Measurements from ENCODE around the gene USH2A.

USH2A gene

DNA sequence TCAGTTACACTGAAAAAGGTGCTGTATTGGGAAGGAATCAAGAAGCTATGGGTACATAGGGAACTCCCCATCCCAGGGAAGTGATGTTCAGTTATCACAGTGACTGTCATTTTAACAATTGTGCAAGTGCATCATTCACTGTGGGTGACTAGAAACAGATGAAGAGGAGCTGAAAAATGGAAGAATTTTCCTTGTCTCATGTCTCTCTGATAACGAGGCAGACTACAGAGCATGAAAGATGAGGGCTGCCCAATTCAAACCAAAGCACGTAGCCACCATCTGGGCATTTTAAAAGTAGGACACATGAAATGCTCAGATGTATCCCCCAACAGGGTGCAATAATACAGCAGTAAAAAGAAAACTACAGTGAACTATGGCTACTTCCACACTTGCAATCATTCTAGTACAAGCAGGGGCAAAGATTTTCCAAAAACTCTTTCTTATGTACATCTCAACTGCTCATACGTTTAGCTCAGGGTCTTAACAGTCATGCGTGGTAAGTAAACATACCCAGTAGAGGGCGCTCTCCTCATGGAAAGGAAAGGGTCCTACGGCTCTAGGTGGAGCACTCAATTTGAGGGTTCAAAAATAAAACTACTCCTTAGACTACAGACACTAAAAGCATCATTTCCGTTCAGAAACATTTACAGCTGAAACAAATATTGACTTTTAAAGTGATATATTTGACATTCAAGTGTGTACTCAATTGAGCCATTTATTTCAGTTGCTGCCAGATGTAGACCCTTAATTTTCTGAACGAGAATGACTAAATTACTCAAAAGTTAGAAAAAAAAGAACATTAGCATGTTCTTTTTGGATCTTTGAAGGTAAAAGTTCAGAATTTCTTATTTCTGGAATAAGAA lies 713.0 kb downstream of the USH2A start:
- DNase-seq (ENCODE audit: low read depth in 2 of 2): no peak

DNA sequence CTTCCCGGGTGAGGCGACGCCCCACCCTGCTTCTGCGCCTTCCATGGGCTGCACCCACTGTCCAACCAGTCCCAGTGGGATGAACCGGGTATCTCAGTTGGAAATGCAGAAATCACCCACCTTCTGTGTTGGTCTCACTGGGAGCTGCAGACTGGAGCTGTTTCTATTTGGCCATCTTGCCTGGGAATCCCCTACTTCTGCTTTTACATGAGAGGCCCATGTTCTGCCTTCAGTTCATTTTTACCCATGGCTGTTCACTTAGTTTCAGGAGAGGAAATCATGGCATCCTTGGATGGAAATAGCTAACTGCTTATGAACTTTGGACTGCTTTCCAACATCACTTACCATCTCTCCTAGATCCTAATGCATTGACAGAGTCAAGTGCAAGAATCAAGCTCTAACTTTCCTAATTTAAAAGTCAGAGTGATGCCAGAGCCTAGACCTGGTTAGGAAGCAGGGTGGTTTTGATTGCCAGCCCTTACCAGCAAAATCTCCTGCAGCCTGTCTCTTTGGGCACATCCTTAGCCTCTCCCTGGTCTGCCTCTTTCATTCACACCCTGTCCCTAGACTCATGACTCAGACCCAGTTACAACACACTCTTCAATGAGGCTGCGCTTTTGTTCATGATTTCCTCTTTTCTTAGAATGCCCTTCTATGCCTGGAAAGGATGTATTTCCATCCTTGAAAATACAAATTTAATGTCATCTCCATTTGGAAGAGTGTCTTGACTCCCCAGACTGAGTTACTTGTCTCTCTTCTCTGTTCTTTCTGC lies 719.0 kb downstream of the USH2A start:
- DNase-seq (ENCODE audit: low read depth in 2 of 2): no peak

- no peak for DNase-seq (ENCODE audit: low read depth in 2 of 2)
These were observed 741.0 kb downstream of the USH2A start for GRCh38 chr1:215682232-215682631.

- DNase-seq (ENCODE audit: low read depth in 2 of 2): no peak
These were observed 742.2 kb downstream of the USH2A start for GRCh38 chr1:215681041-215681440.

- DNase-seq (ENCODE audit: low read depth in 2 of 2): no peak
These were observed 744.0 kb downstream of the USH2A start for GRCh38 chr1:215679231-215679630.

DNA sequence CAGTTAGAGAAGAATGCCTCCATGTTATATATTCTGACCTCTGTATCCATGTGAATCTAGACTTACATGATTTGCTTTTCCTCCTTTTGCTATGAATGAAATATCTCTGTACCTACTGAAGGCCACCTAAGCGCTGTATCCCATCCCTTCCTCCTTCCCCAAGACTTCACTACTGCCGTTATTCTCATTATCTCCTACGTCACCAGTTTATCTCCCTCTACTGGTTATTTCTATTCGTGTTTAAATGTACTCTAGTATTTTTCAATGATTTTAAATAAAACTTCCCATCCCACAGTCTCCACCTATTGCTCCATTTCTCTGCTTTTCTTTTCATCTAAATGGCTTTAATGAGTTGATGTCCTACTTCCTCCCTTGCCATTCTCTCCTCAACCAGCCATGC lies 746.1 kb downstream of the USH2A start:
- no peak for DNase-seq (ENCODE audit: low read depth in 2 of 2)

GRCh38 chr1:215673943-215674342 lies 749.3 kb downstream of the USH2A start:
- no peak for DNase-seq (ENCODE audit: low read depth in 2 of 2)

DNA sequence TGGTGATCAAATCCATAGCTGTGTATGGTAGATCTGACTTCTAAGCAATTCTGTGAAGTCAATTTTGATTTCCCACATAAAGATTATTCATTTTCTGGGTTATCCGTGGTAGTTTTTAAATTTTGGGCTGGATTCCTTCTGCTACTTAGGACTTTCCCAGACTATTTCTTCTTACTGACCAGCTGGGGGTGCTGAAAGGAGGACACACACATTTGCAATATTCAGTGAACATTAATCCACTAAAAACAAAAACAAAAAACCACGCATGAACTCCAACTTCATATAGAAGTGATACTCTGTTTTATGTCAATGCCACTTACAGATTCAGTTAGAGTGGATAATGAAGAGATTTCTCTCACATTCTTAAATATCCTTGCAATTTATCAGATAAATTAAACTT lies 750.8 kb downstream of the USH2A start:
- no peak for DNase-seq (ENCODE audit: low read depth in 2 of 2)

DNA sequence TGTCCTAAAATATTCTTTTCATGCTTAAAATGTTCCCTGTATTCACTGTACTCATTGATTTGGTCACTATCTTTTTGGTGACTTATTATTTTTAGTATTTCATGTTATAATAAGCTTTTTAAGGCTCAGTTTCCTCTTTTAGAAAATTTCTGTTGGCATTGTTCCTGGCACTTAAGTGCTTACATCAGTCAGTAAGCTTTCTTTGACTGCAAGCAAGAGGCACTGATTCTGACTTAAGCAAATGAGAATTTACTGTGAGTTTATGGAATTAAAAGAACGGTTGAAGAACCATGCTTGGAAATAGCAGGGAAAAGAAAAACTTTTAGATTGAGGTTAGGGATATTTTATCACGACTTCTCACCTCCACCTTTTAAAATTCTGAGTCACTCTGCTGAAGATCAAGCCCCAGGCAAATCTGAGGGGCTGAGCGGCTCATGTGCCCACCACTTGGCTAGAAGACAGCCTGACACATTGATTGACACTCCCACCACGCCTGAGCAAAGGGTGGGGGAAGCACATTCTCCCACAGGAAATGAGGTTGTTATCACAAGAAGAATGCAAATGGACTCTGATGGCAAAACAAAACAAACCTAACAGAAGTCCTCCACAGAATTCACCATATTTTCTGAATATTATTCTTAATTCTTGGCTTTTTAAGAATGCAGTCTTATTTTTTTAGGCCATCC lies 753.3 kb downstream of the USH2A start:
- no peak for DNase-seq (ENCODE audit: low read depth in 2 of 2)

- DNase-seq (ENCODE audit: low read depth in 2 of 2): no peak
These were observed 755.5 kb downstream of the USH2A start for GRCh38 chr1:215667761-215668160.

DNA sequence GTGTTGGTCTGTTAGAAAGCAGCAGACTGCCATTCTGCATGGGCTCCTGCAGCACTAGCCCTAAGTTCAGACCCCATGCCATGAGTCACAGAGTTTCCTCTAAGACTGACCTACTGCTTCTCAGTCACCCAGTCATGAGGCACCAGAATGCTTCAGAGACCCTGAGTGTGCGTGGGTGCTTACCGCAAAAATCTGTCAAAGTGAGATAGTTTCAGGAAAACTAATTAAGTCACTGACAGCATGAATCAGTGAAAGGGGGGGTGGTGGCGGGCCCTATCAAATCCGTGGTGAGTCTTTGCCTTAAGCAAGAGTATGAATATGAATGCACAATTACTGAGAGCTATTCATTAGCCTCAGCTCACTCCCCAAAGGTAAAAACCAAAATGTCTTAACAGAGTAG lies 758.0 kb downstream of the USH2A start:
- no peak for DNase-seq (ENCODE audit: low read depth in 2 of 2)

DNA sequence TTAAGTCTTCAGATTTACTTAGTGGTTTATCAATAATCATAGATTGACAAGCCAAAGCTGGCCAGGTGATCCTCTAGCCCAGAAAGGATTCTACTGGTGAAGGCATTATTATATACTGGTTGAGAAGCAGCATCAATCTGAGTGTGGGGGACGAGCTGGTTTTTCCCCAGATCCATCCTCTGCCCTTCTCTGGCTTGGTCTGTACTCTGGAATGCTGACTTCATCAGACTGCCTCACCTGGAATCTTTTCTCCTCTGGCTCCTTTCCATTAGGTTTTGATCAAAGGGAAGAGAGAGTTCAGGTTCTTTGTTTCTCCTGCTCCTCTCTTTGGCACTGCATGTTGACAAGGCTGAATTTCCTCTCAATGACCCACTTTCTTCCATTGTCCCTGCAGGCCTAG lies 762.2 kb downstream of the USH2A start:
- DNase-seq (ENCODE audit: low read depth in 2 of 2): no peak

DNA sequence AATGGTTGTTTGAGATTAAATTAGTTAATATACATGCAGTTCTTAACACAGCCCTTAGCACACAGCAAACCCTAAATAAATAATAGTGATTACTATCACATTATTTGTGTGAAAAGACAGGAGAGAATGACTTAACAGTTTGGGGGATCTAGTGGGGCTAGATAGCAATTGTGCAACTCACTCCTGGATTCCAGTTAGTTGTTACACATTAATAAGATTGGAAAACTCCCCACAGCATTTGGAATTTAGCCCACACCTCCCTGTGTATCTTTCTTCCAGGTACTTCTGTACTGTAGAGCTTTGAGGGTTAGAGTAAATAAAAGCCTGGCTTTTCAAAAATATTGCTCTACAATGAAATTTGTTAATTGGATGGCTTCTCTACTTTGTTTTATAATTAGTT lies 763.0 kb downstream of the USH2A start:
- DNase-seq (ENCODE audit: low read depth in 2 of 2): no peak

- DNase-seq (ENCODE audit: low read depth in 2 of 2): no peak
These were observed 766.2 kb downstream of the USH2A start for GRCh38 chr1:215657047-215657446.

DNA sequence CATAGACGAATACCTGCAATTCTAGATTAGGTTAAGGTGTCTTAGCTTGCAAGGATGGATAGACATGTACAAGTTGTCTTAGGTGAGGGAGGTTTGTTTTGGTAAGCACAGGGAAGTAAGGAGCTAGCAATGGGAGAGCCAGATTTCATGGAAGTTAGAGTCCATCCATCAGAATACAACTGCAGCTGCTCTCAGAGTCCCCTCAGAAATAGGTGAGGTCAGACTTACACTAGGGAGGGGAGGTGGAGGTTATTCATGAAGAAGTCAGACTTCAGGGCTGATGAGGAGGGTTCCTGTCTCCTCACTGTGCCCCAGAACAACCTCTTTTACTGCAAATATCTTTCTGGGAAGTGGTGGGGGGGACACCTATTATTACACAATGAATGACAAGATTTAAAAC lies 770.9 kb downstream of the USH2A start:
- DNase-seq (ENCODE audit: low read depth in 2 of 2): no peak

DNA sequence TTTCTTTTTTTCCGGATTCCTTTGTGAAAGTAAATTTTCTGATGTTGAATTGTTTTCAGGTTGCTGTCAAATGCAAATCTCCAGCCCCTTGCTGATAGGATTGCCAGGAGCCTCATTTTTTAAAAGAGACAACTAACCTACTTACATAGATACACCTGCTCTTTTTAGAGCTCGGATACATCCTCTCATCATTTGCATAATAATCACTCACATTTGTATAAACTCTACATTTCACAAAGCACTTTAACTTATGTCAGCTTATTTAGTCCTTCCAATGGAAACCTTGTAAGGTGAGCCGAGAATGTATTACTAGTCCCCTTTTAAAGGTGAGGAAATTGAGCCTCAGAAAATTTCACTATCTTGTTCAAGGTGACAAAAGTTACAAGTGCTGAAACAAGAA lies 771.4 kb downstream of the USH2A start:
- no peak for DNase-seq (ENCODE audit: low read depth in 2 of 2)

- DNase-seq (ENCODE audit: low read depth in 2 of 2): no peak
These were observed 772.6 kb downstream of the USH2A start for GRCh38 chr1:215650446-215651149.

GRCh38 chr1:215648957-215649356 lies 774.3 kb downstream of the USH2A start:
- no peak for DNase-seq (ENCODE audit: low read depth in 2 of 2)

- no peak for DNase-seq (ENCODE audit: low read depth in 2 of 2)
These were observed 775.5 kb downstream of the USH2A start for GRCh38 chr1:215647738-215648137.

DNA sequence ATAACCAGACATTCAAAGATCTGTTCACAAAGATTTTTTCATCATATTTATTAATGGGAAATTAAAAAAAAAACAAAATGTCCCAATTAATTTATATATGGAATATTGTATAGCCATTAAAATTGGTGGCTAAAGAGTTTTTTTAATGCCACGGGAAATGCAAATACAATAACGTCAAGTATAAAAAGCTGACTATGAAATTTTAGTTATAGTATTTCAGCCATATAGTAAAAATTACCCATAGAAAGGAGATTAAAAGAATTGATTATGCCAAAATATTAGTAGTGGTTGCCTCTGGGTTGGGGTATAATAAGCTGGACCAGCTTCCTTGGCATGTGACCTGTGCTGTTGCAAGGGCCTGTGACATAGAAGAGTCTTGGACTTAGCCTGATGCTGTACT lies 777.4 kb downstream of the USH2A start:
- no peak for DNase-seq (ENCODE audit: low read depth in 2 of 2)

DNA sequence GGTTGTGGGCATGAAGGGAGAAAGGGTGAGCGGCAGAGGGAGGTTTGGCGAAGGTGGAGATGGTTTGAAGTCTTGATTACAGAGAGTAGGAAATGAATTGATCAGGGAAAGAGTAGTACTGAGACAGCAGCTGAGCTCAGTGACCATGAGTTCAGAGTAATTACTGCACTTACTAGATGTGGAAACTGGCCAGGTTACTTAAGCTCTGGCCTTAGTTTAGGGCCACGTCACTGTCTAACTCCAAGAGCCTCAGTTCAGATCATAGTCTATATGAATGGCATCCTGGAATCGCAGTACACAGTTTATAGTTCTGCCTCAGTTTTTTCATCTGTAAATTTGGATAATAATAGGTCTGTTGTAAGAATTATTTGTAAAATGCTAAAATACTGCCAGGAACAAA lies 778.1 kb downstream of the USH2A start:
- DNase-seq (ENCODE audit: low read depth in 2 of 2): no peak

Data from activated CD4-positive, alpha-beta T cell treated with anti-CD3 and anti-CD28 coated beads for 24 hours (primary cell).